Retinal pigment epithelial cell (primary cell): ENCODE data around the gene MYLIP.

Source experiments
- DNase-seq: peaks from one replicate; pipeline ENCODE4 v3.0.0-alpha.2; 2010; ENCODE audit warnings: low read depth
- H3K4me3 ChIP-seq: 2 replicates; pipeline ENCODE4 v1.5.1; 2011; ENCODE audit warnings: mild to moderate bottlenecking, low read length, control low read depth, moderate library complexity
- CTCF ChIP-seq: conservative IDR thresholded peaks from 2 replicates; pipeline ENCODE4 v1.5.1; 2011; ENCODE audit warnings: low read depth, low read length, control low read depth, inconsistent platforms

The MYLIP gene

GRCh38 chr6:16160794-16161193 lies 31.9 kb downstream of the MYLIP start:
- DNase-seq = no peak
- no peak for TF ChIP-seq CTCF
- no peak overlapping the region for H3K4me3 ChIP-seq

- no peak for DNase-seq
- H3K4me3 ChIP-seq = no peak overlapping the region
Observed at GRCh38 chr6:16162003-16162402, 33.1 kb downstream of the MYLIP start.

GRCh38 chr6:16163066-16163465 lies 34.2 kb downstream of the MYLIP start:
- TF ChIP-seq CTCF = no peak
- H3K4me3 ChIP-seq = no peak overlapping the region
- no peak for DNase-seq

More at GRCh38 chr6:16162003-16162402, 33.1 kb downstream of the MYLIP start:
- no peak for TF ChIP-seq CTCF

GRCh38 chr6:16163535-16164300 lies 34.8 kb downstream of the MYLIP start:
- no peak overlapping the region for H3K4me3 ChIP-seq
- TF ChIP-seq CTCF = no peak
- DNase-seq = no peak

GRCh38 chr6:16165641-16166040 lies 36.8 kb downstream of the MYLIP start:
- TF ChIP-seq CTCF = no peak
- no peak for DNase-seq

GRCh38 chr6:16166871-16167608 lies 38.2 kb downstream of the MYLIP start:
- no peak overlapping the region for H3K4me3 ChIP-seq
- no peak for DNase-seq
- no peak for TF ChIP-seq CTCF

More at GRCh38 chr6:16165641-16166040, 36.8 kb downstream of the MYLIP start:
- H3K4me3 ChIP-seq = no peak overlapping the region
